IMR-90 (cell line): ENCODE data around the gene SLIT3.

Experiments
- CEBPB ChIP-seq: IDR thresholded peaks from 2 replicates; pipeline ENCODE4 v1.6.1; 2012; ENCODE audit warnings: low read depth, low read length, improper control_type of control experiment
- CTCF ChIP-seq: conservative IDR thresholded peaks from 2 replicates; pipeline ENCODE4 v1.5.1; 2012; ENCODE audit warnings: mild to moderate bottlenecking, low read depth, low read length, improper control_type of control experiment
- FOS ChIP-seq: fragments of 150-350 bp; IDR thresholded peaks from 2 replicates; pipeline ENCODE4 v1.6.1; 2016; ENCODE audit warnings: low read depth, low read length
- MAZ ChIP-seq: IDR thresholded peaks from 2 replicates; pipeline ENCODE4 v1.6.1; 2012; ENCODE audit warnings: low read depth, mild to moderate bottlenecking, low read length, improper control_type of control experiment, moderate library complexity, borderline replicate concordance
- POLR2A ChIP-seq: IDR thresholded peaks from 2 replicates; pipeline ENCODE4 v1.6.1; 2012; ENCODE audit warnings: mild to moderate bottlenecking, low read depth, low read length
- RCOR1 ChIP-seq: IDR thresholded peaks from 2 replicates; pipeline ENCODE4 v1.6.1; 2012; ENCODE audit warnings: mild to moderate bottlenecking, low read length, improper control_type of control experiment; ENCODE audit not compliant: insufficient replicate concordance

GRCh38 chr5:168796000-168796399 lies 504.9 kb downstream of the SLIT3 start:
- TF ChIP-seq RCOR1 (no peak), MAZ (no peak), POLR2A (no peak), CTCF (no peak), FOS (no peak), CEBPB (no peak)
